Measurements from ENCODE around the gene MRPS6. TPM values are rescaled to one million over a fixed set of nuclear protein-coding genes. Genes with fewer than 3 reads are reported as not detected.

MRPS6 gene
- polyA plus RNA-seq, 5 donors: 78.0 to 96.8 (median 82.4) TPM

- DNase-seq: no peak
Observed at GRCh38 chr21:34054259-34054658, 19.1 kb upstream of the MRPS6 start.

GRCh38 chr21:34055615-34056014 lies 17.8 kb upstream of the MRPS6 start:
- DNase-seq: no peak

GRCh38 chr21:34061983-34062382 lies 11.4 kb upstream of the MRPS6 start:
- no peak for DNase-seq

GRCh38 chr21:34065027-34065426 lies 8.4 kb upstream of the MRPS6 start:
- no peak for DNase-seq

GRCh38 chr21:34071683-34072082 lies 1.7 kb upstream of the MRPS6 start:
- no peak for DNase-seq

- DNase-seq: peak in 1 of 2 donors; percentile 36
Observed at GRCh38 chr21:34072145-34073031, 990 bp upstream of the MRPS6 start.

- no peak for DNase-seq
Observed at GRCh38 chr21:34073749-34074282, 438 bp downstream of the MRPS6 start.

GRCh38 chr21:34074283-34075090 lies 1.1 kb downstream of the MRPS6 start:
- peak in 1 of 2 donors; percentile 11 for DNase-seq

GRCh38 chr21:34075091-34075425 lies 1.7 kb downstream of the MRPS6 start:
- no peak for DNase-seq

GRCh38 chr21:34075760-34076660 lies 2.6 kb downstream of the MRPS6 start:
- no peak for DNase-seq

- no peak for DNase-seq
Observed at GRCh38 chr21:34076835-34077234, 3.5 kb downstream of the MRPS6 start.

GRCh38 chr21:34077888-34078287 lies 4.5 kb downstream of the MRPS6 start:
- DNase-seq: no peak

GRCh38 chr21:34078915-34079314 lies 5.5 kb downstream of the MRPS6 start:
- DNase-seq: no peak

- no peak for DNase-seq
Observed at GRCh38 chr21:34080710-34081109, 7.3 kb downstream of the MRPS6 start.

- no peak for DNase-seq
Observed at GRCh38 chr21:34082769-34083168, 9.4 kb downstream of the MRPS6 start.

GRCh38 chr21:34083357-34083756 lies 10.0 kb downstream of the MRPS6 start:
- DNase-seq: no peak

GRCh38 chr21:34085129-34085528 lies 11.8 kb downstream of the MRPS6 start:
- no peak for DNase-seq

GRCh38 chr21:34086887-34087306 lies 13.5 kb downstream of the MRPS6 start:
- DNase-seq: no peak

GRCh38 chr21:34088752-34089151 lies 15.4 kb downstream of the MRPS6 start:
- no peak for DNase-seq

- DNase-seq: no peak
Observed at GRCh38 chr21:34091032-34091431, 17.7 kb downstream of the MRPS6 start.

GRCh38 chr21:34091607-34092006 lies 18.2 kb downstream of the MRPS6 start:
- DNase-seq: no peak
